Esophagus squamous epithelium (tissue), 4 donors: ENCODE results near the gene CNR2.
A peak's percentile ranks its signal among the peaks of the same experiment; 100 is the strongest.

Experiments used
- POLR2A ChIP-seq, 4 donors: fragments of 450-650 bp; IDR thresholded peaks; one replicate each; pipeline ENCODE4 v1.6.1; 2017; ENCODE audit warnings: antibody characterized with exemption in 4 of 4, mild to moderate bottlenecking in 4 of 4, moderate library complexity in 3 of 4
- TF ChIP-seq, protein P1 (sequence below), 6 experiments: fragments of 450-650 bp in 4 of 6; fragments of 200-600 bp in 2 of 6; sonication (generic) in 2 of 6; IDR thresholded peaks; one replicate each; pipeline ENCODE4 v1.5.1; 2016 to 2019; ENCODE audit warnings: antibody characterized with exemption in 6 of 6, mild to moderate bottlenecking in 4 of 6, moderate library complexity in 4 of 6

- TF ChIP-seq, protein P1, sequence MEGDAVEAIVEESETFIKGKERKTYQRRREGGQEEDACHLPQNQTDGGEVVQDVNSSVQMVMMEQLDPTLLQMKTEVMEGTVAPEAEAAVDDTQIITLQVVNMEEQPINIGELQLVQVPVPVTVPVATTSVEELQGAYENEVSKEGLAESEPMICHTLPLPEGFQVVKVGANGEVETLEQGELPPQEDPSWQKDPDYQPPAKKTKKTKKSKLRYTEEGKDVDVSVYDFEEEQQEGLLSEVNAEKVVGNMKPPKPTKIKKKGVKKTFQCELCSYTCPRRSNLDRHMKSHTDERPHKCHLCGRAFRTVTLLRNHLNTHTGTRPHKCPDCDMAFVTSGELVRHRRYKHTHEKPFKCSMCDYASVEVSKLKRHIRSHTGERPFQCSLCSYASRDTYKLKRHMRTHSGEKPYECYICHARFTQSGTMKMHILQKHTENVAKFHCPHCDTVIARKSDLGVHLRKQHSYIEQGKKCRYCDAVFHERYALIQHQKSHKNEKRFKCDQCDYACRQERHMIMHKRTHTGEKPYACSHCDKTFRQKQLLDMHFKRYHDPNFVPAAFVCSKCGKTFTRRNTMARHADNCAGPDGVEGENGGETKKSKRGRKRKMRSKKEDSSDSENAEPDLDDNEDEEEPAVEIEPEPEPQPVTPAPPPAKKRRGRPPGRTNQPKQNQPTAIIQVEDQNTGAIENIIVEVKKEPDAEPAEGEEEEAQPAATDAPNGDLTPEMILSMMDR (IDR thresholded peaks at IDR 0.05), result no peak
- peak in 1 of 4 donors; percentile 44 for TF ChIP-seq POLR2A (IDR thresholded peaks at IDR 0.05)
These were observed at the start of gene CNR2 for GRCh38 chr1:23913212-23913880.
